ENCODE measurements around the gene ZEB1.
A peak's percentile ranks its signal among the peaks of the same experiment; 100 is the strongest.

The ZEB1 gene

DNA sequence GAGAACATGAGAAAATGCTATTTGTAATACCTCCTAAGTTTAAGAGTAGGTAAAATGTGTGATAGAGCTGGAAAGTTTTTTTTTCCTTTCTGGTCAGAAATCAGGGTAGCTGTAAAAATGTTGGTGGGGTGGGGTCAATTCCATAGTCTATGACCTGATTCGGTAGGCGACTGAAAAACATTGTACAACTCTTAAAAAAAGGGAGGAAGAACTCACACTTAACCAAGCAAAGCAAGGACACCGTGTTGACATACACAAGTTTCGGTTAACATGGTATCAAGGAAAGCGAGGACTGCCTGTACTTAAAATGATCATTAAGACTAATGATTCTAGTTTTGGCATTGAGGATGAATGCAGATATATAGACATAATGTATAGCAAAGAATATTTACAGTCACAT, 1.8 kb upstream of the ZEB1 start:
- DNase-seq: no peak
- in situ Hi-C loops (cut with MboI; ENCODE audit: low pct_unique_long_range_greater_than_20kb, low sequenced_read_pairs): no loop called here

DNA sequence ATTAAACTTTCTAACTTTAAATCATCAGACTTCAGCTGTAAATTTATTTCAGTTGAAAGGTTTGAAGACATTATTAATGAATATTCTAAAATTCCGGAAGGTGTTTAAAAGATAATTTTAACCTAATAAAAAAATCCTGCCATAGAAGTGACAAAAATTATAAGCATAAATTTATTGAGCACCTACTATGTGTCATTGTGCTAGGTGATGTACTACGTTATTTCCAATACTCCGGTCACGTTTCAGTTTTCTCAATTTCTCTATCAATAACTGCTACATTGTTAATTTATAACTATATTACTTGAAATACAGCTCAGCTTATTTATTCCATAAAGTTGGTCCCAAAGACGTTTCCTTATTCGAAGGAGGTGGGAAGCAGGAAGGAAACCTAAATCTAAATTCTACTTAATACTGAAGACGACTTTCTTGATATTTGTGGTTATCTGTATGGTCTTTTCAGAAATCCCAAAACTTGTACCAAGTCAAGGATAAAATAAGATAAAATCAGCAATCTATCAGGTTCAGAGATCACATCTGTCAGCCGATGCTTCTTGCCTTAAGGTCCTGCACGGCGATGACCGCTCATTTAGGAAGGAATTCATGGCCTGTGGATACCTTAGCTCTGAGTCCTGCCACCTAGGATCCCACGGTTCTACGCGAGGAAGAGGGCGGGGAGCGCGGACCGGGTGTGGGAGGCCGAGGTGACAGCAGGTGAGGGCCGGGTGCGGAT, 1.2 kb upstream of the ZEB1 start:
- in situ Hi-C loops (cut with MboI; ENCODE audit: low pct_unique_long_range_greater_than_20kb, low sequenced_read_pairs): no loop called here

DNA sequence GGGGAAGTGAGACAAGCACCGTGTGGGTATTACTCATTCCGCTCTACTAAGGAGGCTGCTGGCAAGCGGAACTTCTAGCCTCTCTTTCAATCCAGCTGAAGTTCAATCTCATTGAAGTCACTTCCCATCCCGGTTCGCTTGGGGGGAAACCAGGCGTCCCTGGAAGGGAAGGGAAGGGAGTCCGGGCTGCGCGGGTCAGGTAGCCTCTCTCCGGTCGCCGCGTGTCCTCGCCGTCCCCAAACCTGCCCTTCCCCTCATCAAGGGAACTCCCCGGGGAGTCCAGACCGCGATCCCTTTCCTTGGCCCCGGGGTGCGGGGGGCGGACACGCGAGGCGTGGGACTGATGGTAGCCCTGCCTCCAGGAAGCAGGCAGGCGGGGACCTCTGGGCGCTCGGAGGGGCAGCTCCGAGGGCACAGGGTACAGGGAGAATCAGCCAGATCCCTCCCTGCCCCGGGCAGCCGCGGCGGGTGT, 598 bp upstream of the ZEB1 start:
- in situ Hi-C loops (cut with MboI; ENCODE audit: low pct_unique_long_range_greater_than_20kb, low sequenced_read_pairs): no loop called here
- DNase-seq: peak; percentile 83

More for the DNA sequence above, 1.2 kb upstream of the ZEB1 start:
- DNase-seq: no peak

DNA sequence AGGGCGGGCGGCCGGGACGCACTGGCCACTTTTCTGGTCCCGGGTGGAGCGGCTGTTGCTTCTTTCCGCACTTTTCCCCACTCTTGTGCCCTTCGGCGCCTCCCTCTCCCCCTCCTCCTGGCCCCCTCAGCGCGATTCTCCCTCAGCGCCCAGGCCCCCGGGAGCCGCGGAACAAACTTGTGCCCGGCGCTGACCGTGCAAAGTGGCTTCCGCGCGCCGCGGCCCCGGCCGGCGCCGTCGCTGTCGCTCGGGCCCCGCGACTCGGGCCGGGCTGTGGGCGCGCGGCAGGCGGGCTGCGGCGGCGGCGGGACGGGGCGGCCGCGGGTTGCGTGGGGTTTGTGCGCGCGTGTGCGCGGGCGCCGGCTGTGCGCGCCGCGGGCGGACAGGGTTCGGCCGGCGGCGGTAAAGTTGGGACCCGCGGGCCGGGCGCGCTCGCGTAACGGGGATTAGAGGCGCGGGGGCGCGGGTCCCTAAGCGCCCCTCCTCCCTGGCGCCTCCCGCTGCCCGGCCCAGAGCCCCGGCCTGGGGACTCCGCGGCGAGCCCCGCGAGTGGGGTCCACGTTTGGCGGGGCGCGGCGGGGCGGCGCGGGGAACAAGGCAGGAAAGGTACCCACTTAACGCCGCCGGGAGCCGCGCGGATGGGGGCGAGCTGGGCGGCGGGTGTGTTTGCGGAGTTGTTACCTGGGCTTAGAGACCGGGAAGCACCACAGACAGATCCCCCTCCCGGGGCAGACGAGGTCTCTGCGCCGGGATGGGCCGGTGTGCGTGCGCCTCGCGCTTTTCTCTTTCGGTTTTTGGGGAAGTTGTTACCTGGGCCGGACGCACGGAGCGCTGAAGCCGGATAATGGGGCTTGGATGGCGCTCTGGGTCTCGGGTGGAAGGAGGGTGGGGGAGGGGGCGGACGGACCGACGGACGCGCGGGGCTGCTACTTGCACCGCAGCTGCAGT, 860 bp downstream of the ZEB1 start:
- in situ Hi-C loops (cut with MboI; ENCODE audit: low pct_unique_long_range_greater_than_20kb, low sequenced_read_pairs): no loop called here

DNA sequence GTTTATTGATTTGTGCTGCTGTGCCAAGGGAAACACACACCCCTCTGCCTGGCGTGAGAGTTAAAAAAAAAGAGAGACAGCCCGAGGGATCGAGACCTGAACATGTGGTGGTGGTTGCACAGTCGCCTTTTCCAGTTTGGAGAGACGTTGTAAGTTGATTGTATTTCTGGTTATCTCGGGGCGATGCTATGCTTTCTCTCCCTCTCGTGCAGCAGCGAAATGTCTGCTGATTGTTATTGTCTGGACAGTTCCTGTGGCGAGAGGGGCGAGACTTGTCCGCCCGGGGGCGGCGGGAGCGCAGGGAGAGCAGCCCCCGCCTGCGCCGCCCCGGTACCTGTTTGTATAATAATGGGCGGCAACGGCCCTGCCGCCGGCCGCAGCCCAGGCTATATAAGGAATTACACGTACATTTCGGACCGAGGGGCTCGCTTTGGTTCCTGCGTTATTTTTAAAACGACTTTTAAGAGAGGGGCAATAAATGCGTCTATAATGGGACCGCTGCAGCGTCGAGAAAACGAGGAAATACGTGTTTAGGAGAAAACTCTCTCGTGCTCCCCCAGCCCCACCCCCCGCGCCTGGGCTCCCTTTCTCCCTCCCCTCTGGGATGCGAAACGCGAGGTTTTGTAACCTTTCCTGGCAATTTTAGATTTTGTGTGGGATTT, 1.7 kb downstream of the ZEB1 start:
- in situ Hi-C loops (cut with MboI; ENCODE audit: low pct_unique_long_range_greater_than_20kb, low sequenced_read_pairs): no loop called here
- peak; percentile 61 for DNase-seq

More for the DNA sequence above, 860 bp downstream of the ZEB1 start:
- DNase-seq: peak; percentile 67

DNA sequence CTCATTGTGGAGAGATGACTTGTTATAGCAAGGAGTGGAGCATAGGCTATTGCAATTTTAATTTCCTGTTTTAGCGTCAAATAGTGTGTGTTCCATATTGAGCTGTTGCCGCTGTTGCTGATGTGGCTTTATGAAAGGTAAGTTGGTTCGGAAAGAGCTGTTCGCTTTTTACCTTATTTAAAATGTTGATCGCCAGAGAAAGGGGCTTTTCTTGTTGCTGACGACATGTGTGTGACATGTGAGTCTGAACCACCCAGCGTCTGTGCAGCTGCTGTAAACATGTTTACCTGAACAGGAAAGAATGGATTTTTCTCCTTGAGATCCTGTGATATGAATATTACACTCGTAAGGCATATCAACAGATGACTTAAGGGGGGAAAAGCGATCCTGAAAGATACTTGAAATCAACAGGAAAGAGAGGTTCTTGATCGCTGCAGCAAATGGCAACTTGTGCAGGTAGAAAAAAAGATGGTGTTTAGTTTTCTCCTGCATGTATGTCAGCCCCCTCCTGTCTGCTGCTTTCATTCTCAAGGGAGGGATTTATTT, 2.5 kb downstream of the ZEB1 start:
- DNase-seq: no peak
- in situ Hi-C loops (cut with MboI; ENCODE audit: low pct_unique_long_range_greater_than_20kb, low sequenced_read_pairs): no loop called here

DNA sequence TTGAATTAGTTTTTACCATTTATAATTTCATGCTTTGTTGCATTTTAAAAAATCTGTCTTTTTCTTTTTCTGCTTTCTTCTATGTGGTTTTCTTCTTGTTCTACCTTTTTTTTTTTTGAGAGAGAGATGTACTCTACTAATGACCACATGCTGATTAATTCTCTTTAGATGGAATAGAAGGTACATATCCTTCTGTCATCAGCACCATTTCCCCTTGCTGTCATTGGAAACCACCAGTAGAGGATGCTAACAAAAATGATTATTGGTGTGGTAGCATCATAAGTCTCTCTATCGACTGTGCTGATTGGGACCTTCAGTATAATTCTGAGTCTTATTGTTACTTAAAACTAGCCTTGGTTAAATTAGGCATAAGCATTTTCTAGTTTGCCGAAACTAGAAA, 3.6 kb downstream of the ZEB1 start:
- in situ Hi-C loops (cut with MboI; ENCODE audit: low pct_unique_long_range_greater_than_20kb, low sequenced_read_pairs): no loop called here
- DNase-seq: no peak

DNA sequence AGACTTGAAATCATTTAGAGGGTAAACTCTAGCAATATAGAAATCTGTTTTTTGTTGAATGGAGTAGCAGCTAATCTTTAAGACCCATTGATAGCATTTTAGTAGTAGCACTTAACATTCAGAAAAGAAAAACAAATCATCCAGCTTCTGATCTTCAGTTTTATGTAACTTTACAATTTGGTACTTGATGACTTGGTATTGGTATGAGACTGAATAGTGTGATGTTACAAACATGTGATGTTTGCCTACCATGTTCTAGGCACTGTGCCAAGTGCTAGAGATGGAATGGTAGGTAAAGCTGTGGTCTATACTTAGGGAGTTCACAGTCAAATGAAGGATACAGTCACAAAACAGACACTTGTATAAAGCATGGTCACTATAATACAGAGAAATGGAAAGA, 21.3 kb downstream of the ZEB1 start:
- in situ Hi-C loops (cut with MboI; ENCODE audit: low pct_unique_long_range_greater_than_20kb, low sequenced_read_pairs): no loop called here

DNA sequence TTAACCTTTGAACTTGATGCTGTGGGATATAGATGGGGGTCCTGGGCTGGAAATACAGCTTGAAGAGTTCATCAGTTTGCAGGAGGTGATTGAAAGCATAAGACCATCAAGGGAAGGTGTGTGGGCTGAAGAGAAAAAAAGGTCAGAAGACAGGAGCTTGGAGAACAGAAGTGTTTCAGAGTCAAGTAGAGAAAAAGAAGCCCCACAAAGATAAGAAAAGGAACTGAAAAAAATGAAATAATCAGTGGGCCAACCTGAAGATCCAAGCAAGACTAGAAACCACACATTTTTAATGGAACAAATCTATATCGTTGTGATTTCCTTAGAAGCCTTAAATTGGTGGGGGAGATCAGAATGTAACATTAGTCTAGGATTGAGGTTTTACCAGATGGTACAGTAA, 22.5 kb downstream of the ZEB1 start:
- in situ Hi-C loops (cut with MboI; ENCODE audit: low pct_unique_long_range_greater_than_20kb, low sequenced_read_pairs): no loop called here
- no peak for DNase-seq

More for the DNA sequence above, 21.3 kb downstream of the ZEB1 start:
- no peak for DNase-seq

DNA sequence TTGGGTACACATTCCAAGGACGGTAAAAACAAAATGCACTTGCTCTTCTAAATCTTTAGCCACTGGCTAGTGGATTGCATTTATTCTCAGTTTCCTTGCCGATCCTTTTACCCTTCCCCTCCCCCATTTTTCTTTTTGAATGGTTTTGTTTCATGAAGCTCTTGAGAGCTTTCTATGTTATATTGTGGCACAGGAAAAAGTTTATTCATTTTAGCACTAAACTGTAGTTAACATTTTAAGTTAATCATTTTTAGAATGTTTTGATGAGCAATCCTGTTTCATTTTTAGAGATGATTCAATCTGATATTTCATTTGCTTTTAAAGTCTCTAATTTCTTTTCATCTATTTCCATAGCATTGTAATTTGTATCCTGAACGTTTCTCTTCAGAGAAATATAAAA, 24.0 kb downstream of the ZEB1 start:
- no peak for DNase-seq
- in situ Hi-C loops (cut with MboI; ENCODE audit: low pct_unique_long_range_greater_than_20kb, low sequenced_read_pairs): no loop called here

DNA sequence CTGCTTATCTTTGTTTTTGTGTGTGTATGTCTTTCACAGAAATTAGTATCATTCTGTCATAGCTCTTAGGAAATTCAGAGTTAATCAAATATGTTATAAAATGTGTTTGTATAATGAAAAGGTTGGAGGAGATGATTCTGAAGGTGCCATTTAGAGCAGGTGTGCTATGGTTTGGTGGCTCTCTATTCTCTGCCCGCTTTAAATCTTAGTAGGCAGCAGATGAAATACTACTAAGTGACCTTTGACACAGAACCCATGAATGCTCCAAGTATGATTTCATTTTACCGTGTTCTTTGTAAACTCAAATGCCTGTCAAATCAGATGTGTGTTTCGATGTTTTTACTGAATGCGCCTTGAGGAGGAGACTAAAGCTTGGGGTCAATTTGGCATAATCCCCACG, 24.5 kb downstream of the ZEB1 start:
- DNase-seq: no peak
- in situ Hi-C loops (cut with MboI; ENCODE audit: low pct_unique_long_range_greater_than_20kb, low sequenced_read_pairs): no loop called here

DNA sequence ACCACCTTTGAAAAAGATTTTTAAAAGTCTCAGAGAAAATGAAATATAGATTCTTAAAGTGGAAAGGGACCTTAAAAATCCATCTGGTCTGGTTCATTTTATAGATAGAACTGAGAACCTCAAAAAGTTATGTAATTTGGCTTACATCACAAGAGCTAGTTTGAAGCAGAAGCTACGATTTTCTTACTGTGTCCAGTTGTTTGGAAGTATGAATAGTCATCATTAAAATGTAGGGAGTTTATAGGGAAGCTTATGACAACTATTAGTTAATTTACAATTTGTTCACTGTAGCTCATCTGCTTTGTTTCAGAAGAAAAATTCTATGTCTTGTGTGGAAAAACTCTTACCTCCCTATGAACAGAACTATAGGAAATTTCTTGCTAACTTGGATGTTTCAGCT, 26.9 kb downstream of the ZEB1 start:
- DNase-seq: no peak
- in situ Hi-C loops (cut with MboI; ENCODE audit: low pct_unique_long_range_greater_than_20kb, low sequenced_read_pairs): no loop called here

DNA sequence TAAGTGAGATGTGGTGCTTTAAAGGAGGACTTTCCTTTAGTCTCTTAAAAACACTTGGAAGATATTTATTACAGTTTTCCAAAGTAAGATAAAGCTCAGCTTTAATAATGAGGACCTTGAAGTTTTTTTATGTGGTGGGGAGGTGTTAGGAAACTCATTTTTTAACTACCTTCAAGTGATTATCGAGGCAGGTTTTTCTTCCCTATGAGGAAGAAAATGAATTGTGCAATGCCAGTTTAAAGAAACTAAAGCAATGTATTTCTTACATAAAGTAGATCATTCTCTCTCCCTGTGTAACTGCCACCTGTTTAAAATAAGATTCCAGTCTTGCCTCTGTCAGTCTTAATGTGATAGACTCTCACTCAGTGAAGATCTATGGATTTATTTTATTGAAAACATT, 27.9 kb downstream of the ZEB1 start:
- DNase-seq: no peak
- in situ Hi-C loops (cut with MboI; ENCODE audit: low pct_unique_long_range_greater_than_20kb, low sequenced_read_pairs): no loop called here

DNA sequence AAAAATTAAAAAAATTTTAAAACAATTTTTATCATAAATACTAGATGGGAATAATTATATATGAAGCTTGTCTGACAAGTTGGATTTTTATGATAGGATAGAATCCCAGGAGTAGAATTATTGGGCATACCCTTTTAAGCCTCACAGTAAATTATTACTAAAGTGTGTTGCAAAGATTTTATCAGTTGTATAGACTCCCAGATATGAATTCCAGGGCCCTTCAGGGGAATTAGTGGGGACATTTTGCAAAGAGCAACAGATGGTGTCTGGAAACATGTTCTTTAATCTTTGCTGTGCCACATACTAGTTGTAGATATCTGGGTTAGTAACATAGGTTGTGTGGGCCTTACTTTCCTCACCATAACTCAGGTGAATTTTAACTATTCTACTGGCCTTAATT, 28.7 kb downstream of the ZEB1 start:
- in situ Hi-C loops (cut with MboI; ENCODE audit: low pct_unique_long_range_greater_than_20kb, low sequenced_read_pairs): no loop called here
- no peak for DNase-seq

DNA sequence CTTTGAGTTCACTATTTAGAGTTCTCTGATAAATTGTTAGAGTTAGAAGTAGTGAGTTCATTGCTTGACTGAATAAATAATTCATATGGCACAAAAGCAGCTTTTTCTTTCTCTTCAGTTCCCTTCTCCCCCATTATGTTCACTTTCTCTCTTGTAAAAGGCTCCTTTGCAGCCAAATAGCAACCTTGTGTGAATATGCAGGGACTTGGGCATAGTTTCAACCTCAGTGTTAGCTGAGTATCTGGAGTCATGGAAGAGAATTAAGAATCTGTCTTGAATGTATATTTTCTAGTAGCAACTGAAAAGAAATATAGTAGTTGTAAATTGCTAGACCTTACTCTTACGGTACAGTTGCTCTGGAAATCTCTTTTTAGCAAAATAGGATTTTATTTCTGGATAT, 31.9 kb downstream of the ZEB1 start:
- in situ Hi-C loops (cut with MboI; ENCODE audit: low pct_unique_long_range_greater_than_20kb, low sequenced_read_pairs): no loop called here
- DNase-seq: no peak

DNA sequence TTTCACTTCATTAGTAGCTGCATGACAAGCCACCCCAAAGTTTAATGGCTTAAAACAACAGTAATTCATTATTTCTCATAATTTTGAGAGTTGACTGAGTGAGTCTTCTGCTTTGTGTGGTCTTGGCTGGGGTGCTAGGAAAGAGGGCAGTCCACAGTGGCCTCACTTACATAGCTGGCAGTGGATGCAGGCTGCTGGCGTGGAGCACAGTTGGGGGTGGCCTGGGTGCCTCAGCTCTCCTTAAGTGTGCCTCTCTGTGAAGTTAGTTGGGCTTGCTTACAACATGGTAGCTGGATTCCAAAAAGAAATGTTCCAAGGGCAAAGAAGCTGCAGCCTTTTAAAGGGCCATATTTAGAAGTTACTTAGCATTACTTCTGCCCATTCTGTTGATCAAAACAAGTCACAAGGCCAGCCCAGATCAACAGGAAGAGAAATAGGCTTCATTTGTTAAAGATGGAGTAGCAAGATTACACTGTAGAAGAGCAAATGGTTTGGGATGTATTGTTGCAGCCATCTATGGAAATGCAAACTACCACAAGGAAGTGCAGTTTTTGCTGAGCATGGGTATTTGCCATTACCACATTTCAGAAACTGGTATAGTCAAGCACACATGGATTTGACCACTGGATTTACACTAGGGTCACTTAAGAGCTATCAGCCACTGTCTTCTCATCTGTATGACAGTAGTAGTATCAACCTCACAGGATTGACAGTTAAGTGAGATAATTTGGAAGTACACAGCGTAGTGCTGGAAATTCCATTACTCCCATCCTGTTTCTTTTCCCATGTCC, 33.6 kb downstream of the ZEB1 start:
- no peak for DNase-seq
- in situ Hi-C loops (cut with MboI; ENCODE audit: low pct_unique_long_range_greater_than_20kb, low sequenced_read_pairs): no loop called here

DNA sequence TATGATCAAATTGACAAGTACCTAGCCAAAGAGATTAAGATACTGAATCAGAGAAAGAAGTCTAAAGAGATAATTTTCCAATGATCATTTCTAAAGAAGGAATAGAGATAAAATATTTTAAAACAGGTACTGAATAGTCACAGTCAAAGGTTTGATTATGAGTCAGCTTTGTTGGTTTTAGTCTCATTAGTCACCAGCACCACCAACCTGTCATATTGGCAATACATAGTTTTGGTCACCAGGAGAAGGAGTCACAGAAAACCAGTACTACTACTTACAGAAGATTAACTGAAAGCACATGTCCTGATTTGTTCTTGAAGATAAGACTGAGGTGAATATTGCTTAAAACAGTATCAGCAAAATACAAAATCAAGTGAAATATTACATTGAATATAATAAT, 34.6 kb downstream of the ZEB1 start:
- DNase-seq: peak; percentile 10
- in situ Hi-C loops (cut with MboI; ENCODE audit: low pct_unique_long_range_greater_than_20kb, low sequenced_read_pairs): no loop called here

DNA sequence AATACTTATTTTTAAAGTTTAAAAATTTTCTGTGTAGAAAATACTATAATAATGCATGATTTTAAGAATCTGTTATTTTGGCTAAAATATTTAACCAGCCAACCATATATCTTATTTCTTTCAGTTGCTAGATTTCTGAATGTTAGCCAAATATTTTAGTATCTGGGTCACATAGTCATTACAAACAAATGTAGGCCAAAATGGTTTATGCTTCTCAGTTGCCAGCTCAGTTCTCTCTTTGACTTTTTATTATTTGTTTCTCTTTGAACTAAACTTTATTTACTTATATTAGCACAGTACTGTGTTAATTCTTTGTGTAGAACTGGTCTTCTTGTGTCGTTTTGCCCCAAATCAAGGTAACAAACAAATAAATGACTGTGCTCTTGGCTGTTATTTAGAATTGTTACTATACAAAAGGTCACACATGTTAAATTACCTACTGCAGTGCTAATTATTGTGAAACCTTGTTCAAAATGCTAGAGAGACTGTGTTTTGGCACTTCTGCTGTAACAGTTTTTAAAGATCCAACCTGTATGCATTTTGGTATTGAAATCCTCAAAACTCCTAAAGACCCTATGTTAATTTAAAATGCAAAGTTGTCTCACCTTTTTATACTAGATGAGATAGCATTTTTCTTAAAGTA, 39.8 kb downstream of the ZEB1 start:
- in situ Hi-C loops (cut with MboI; ENCODE audit: low pct_unique_long_range_greater_than_20kb, low sequenced_read_pairs): no loop called here
- DNase-seq: no peak
